ENCODE results near the gene TEF.

DNA sequence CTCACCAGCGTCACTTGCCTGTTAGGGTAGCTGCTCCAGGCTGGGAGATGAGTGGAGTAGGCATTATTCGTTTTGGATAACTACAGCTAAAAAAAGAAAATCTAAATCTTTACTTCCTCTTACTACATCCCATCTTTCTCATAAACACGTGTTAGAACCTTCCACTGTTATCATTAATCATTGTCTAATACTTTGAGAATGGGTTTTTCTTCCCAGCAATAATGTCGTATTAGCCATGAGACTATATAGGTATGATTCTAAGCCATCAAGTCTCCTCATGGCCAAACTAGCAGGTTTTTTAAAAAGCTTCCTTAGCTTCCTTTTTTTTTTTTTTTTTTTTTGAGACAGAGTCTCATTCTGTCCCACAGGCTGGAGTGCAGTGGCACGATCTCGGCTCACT lies 3.9 kb upstream of the TEF start:
- no peak for TF ChIP-seq CTCF (conservative IDR thresholded peaks at IDR 0.05; ENCODE audit: low read length)
- TF ChIP-seq EZH2phosphoT487 (IDR thresholded peaks at IDR 0.05; ENCODE audit: borderline replicate concordance) = no peak

All from Loucy (cell line).